ENCODE results near the gene NME4.

- TF ChIP-seq ZBTB7A (IDR thresholded peaks at IDR 0.05; ENCODE audit: low read depth), result no peak
- TF ChIP-seq EP300 (IDR thresholded peaks at IDR 0.05; ENCODE audit: borderline replicate concordance), result no peak
- no peak for TF ChIP-seq YY1 (IDR thresholded peaks at IDR 0.05; ENCODE audit: low read depth)
- TF ChIP-seq TAF1 (IDR thresholded peaks at IDR 0.05; ENCODE audit: low read depth), result no peak
- TF ChIP-seq RAD21 (IDR thresholded peaks at IDR 0.05; ENCODE audit: low read depth), result no peak
- no peak for TF ChIP-seq REST (IDR thresholded peaks at IDR 0.05; ENCODE audit: low read depth)
- no peak for TF ChIP-seq CREB1 (IDR thresholded peaks at IDR 0.05; ENCODE audit: low read depth)
- TF ChIP-seq FOXM1 (IDR thresholded peaks at IDR 0.05; ENCODE audit: borderline replicate concordance, low read depth), result no peak
- no peak for TF ChIP-seq TCF12 (IDR thresholded peaks at IDR 0.05; ENCODE audit: low read depth)
- TF ChIP-seq CEBPB (IDR thresholded peaks at IDR 0.05), result no peak
- TF ChIP-seq MAX (IDR thresholded peaks at IDR 0.05), result no peak
- TF ChIP-seq TEAD4 (IDR thresholded peaks at IDR 0.05), result no peak
- TF ChIP-seq NFIC (IDR thresholded peaks at IDR 0.05), result no peak
- no peak for TF ChIP-seq USF1 (IDR thresholded peaks at IDR 0.05)
Observed at GRCh38 chr16:376817-377418, 20.1 kb upstream of the NME4 start.

Measured in Ishikawa (cell line).